ENCODE data around the gene TMEM131L. TPM values are rescaled to one million over a fixed set of nuclear protein-coding genes. Genes with fewer than 3 reads are reported as not detected.
A peak's percentile ranks its signal among the peaks of the same experiment; 100 is the strongest.

TMEM131L gene
- total RNA-seq, 1 experiment from 2014 or later = 14.6 TPM

DNA sequence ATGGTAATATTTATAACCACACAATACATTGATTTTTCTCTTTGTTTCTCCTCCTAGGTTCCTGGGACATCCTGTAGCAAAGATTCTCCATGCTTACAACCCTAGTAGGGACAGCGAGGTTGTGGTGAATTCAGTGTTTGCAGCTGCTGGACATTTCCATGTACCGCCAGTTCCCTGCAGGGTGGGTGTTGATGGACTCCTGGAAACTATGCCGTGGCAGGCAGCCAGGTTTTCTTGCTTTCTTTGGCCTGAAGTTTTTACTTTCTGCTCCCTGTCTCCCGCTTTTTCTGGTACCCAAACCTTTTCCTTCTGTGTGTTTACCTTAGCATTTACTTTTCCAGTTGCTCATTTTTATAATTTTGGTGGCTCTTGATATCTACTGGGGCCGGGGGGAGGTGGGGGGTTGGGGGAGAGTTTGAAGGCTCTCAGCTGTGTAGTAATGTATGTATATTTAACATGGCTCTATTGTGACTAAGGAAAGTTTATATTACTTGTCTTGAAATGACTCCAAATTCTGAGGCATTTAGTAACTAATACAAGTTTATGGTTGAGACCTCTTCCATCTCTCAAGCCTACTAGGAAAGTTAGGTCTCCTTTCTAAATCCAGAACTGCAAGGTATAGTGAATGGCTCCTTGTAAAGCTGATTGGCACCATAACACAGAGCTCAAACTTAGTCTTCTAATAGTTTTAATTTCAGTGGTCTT is 89.7 kb downstream of the TMEM131L start:
- H3K27me3 Mint-ChIP-seq (ENCODE audit: low read depth) = no peaks in the 10 kb centered on the region
- no peak for DNase-seq

More for the DNA sequence above, 89.7 kb downstream of the TMEM131L start:
- Histone ChIP-seq H3K4me2 (ENCODE audit: insufficient read depth, insufficient read length, low read length) (no peak overlapping the region), H3K79me1 (ENCODE audit: insufficient read depth, low read depth, low read length, poor library complexity, severe bottlenecking) (no peaks in the 10 kb centered on the region), H2BK120ac (ENCODE audit: low read depth, low read length, poor library complexity, severe bottlenecking) (no peak overlapping the region), H3T11ph (ENCODE audit: low read length) (no peak overlapping the region), H3K23me2 (ENCODE audit: insufficient read length, low read depth, low read length, poor library complexity, severe bottlenecking) (no peaks in the 10 kb centered on the region), H3K9me3 (ENCODE audit: control insufficient read depth, low read depth, low read length) (no peaks in the 10 kb centered on the region), H2AK5ac (ENCODE audit: insufficient read length, low read length) (no peak overlapping the region), H2BK5ac (ENCODE audit: insufficient read length, low read length) (no peak overlapping the region), H3K14ac (ENCODE audit: insufficient read depth, low read length) (no peak overlapping the region), H3K56ac (ENCODE audit: insufficient read length, low read depth, low read length) (no peak overlapping the region), H2BK20ac (ENCODE audit: low read depth, low read length, poor library complexity, severe bottlenecking) (no peak overlapping the region), H4K20me1 (ENCODE audit: control insufficient read depth, insufficient read depth, insufficient read length) (no peaks in the 10 kb centered on the region), H3K9ac (ENCODE audit: extremely low read depth, insufficient read length, low read length) (no peak overlapping the region), H3K23ac (ENCODE audit: insufficient read length, low read depth, low read length) (no peak overlapping the region), H3K4me1 (ENCODE audit: insufficient read depth, low read length) (no peaks in the 10 kb centered on the region), H2AFZ (ENCODE audit: low read length) (no peak overlapping the region), H3K27ac (ENCODE audit: insufficient read length, low read depth, low read length) (no peak overlapping the region), H2BK12ac (ENCODE audit: insufficient read length, low read depth, low read length) (no peak overlapping the region), H4K8ac (replicated peaks; ENCODE audit: insufficient read length, low read depth, low read length) (no peak overlapping the region), H3K18ac (ENCODE audit: insufficient read length, low read depth, low read length) (no peak overlapping the region), H4K91ac (ENCODE audit: insufficient read length, low read depth, low read length) (no peak overlapping the region), H3K79me2 (ENCODE audit: insufficient read depth, low read length) (no peaks in the 10 kb centered on the region), H4K5ac (ENCODE audit: insufficient read length, low read depth, low read length) (no peak overlapping the region), H3K27me3 (ENCODE audit: insufficient read depth, low read length) (no peaks in the 10 kb centered on the region), H3K4ac (ENCODE audit: low read depth, low read length) (no peak overlapping the region), H2BK15ac (ENCODE audit: low read depth, low read length) (no peak overlapping the region)
- Mint-ChIP-seq H3K36me3 (ENCODE audit: insufficient read depth in 1 of 3, low read depth in 3 of 3) (peaks cover 21 to 26% (median 21%) of the 10 kb centered on the region in 3 experiments), H3K27ac (0 out of 7 replicates have a peak overlapping the region, but pooled peaks of 1 of the 3 experiments have one; percentile 10), H3K4me3 (no peak overlapping the region), H3K9me3 (peaks cover under 1 to 4% of the 10 kb centered on the region in 2 experiments; a peak in 2 of 5 replicates), H3K4me1 (peaks cover 3 to 8% of the 10 kb centered on the region in 2 experiments)
- WGBS (ENCODE audit: extremely low coverage, insufficient read length, low lambda C conversion rate) = no CpG with 5 or more reads among the region's 5 CpGs
- TF ChIP-seq, protein P1, sequence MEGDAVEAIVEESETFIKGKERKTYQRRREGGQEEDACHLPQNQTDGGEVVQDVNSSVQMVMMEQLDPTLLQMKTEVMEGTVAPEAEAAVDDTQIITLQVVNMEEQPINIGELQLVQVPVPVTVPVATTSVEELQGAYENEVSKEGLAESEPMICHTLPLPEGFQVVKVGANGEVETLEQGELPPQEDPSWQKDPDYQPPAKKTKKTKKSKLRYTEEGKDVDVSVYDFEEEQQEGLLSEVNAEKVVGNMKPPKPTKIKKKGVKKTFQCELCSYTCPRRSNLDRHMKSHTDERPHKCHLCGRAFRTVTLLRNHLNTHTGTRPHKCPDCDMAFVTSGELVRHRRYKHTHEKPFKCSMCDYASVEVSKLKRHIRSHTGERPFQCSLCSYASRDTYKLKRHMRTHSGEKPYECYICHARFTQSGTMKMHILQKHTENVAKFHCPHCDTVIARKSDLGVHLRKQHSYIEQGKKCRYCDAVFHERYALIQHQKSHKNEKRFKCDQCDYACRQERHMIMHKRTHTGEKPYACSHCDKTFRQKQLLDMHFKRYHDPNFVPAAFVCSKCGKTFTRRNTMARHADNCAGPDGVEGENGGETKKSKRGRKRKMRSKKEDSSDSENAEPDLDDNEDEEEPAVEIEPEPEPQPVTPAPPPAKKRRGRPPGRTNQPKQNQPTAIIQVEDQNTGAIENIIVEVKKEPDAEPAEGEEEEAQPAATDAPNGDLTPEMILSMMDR (conservative IDR thresholded peaks at IDR 0.05) = no peak

All from H9 (cell line).